VCaP (cell line): ENCODE data around the gene CCNE1.

Experiments used
- H3K27ac ChIP-seq: fragments of 450-650 bp; 2 replicates; pipeline ENCODE4 v1.5.1; 2017
- TF ChIP-seq, protein P1 (sequence below): fragments of 450-650 bp; conservative IDR thresholded peaks from 2 replicates; pipeline ENCODE4 v1.5.1; 2017; ENCODE audit warnings: mild to moderate bottlenecking, moderate library complexity

The CCNE1 gene

GRCh38 chr19:29781386-29782259, 30.2 kb upstream of the CCNE1 start:
- H3K27ac ChIP-seq, result no peak overlapping the region
- TF ChIP-seq, protein P1, sequence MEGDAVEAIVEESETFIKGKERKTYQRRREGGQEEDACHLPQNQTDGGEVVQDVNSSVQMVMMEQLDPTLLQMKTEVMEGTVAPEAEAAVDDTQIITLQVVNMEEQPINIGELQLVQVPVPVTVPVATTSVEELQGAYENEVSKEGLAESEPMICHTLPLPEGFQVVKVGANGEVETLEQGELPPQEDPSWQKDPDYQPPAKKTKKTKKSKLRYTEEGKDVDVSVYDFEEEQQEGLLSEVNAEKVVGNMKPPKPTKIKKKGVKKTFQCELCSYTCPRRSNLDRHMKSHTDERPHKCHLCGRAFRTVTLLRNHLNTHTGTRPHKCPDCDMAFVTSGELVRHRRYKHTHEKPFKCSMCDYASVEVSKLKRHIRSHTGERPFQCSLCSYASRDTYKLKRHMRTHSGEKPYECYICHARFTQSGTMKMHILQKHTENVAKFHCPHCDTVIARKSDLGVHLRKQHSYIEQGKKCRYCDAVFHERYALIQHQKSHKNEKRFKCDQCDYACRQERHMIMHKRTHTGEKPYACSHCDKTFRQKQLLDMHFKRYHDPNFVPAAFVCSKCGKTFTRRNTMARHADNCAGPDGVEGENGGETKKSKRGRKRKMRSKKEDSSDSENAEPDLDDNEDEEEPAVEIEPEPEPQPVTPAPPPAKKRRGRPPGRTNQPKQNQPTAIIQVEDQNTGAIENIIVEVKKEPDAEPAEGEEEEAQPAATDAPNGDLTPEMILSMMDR, result no peak

- H3K27ac ChIP-seq, result no peak overlapping the region
- TF ChIP-seq, protein P1, result no peak
Observed at GRCh38 chr19:29782260-29782580, 29.6 kb upstream of the CCNE1 start.

GRCh38 chr19:29783627-29784190, 28.1 kb upstream of the CCNE1 start:
- H3K27ac ChIP-seq, result no peak overlapping the region
- TF ChIP-seq, protein P1, result no peak

DNA sequence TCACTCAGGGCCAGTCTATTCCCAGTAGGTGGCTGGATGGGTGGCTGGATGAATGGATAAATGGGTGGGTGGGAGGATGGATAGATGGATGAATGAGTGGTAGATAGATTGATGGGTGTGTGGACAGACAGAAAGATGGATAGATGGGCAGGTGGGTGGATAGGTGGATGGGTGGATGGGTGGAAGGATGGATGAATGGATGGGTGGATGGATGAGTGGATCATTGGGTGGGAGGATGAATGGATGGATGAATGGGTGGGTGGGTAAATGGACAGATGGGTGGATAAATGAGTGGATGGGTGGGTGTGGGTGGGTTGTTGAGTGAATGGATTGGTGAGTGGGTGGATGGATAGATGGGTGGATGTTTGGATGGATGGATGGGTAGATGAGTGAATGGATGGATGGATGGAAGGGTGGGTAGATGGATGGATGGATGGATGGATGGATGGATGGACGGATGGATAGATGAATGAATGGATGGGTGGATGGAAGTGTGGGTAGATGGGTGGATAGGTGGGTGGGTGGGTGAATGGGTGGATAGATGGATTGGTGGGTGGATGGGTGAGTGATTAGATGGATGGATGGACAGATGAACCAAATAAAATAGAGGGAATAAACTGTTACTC, 27.1 kb upstream of the CCNE1 start:
- no peak overlapping the region for H3K27ac ChIP-seq
- TF ChIP-seq, protein P1, result no peak

DNA sequence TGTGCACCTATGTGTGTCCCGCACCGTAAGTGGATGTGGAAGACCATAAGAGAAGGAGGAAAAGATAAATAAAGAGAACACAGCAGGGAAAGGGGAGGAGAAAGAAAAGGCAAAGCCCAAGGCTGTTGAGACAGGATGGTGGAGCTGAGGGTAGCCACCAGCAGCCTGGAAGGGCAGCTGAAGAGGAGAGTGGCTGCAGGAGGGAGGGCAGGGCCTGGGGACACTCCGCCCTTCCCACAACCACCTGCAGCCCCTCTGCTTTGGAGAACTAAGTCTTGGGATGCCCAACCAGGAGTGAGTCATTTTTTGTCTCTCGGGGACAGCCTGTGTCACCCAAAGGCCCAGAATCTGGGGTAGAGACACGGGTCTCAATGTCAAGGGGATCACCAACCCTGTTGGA, 26.4 kb upstream of the CCNE1 start:
- no peak overlapping the region for H3K27ac ChIP-seq
- TF ChIP-seq, protein P1, result no peak

DNA sequence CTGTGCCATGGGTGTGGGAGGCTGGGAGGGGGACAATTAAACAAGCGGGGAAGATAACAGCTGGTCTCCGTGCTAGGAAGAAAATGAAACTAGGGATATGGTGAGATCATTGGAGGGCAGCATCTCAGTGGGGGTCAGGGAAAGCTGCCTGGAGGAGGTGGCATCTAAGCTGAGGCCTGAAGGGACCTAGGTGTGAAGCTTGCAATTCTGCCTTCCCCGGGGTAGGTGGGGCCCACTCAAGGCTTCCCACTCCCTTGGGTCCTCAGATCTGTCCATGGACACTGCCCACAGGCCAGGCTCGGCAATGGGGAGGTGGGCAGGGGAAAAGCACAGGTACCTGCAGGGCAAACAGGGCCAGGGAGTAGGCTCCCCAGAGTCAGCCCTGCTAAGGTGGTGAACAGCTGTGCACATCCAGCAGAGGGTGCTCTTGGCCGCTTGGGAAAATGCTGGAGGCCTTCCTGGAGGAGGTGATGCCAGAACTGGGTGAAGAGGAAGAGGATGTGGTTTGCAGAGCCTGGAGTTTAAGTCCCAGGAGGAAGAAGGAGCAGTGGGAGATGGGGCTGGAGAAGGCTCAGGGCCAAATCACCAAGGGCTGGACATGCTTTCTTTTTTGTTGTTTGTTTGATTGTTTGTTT, 25.7 kb upstream of the CCNE1 start:
- H3K27ac ChIP-seq, result no peak overlapping the region
- TF ChIP-seq, protein P1, result no peak

DNA sequence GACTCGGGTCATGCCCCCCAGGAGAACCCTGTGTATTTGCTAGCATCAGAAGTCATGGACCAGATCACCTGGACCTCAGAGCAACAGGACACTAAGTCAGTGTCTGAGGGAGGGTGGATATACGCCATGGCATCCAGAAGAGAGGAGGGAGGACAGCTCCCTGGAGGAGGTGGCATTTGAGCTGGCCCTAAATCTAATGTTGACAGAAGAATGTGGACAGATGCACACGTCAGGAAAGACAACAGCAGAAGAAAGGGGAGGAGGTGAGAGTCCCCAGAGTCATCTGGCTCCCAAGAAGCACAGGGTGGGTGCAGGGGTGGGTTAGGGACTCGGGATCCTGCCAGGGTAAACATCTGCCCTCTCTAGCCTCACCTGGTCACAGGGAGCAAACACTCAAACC, 24.5 kb upstream of the CCNE1 start:
- TF ChIP-seq, protein P1, result no peak

More for the DNA sequence above, 24.5 kb upstream of the CCNE1 start:
- H3K27ac ChIP-seq, result no peak overlapping the region
